HG02840 (cell line): ENCODE measurements around the gene KANSL2.
"Not testable (repeated sequence)": the region's sequence is repeated elsewhere in the genome, so short reads cannot be mapped to it uniquely, and the experiment has no call there.

ENCODE experiments used
- ATAC-seq: cut with Tn5 transposase; IDR thresholded peaks from one replicate; pipeline ENCODE4 v1.9.1; 2021; ENCODE audit warnings: mild to moderate bottlenecking, moderate library complexity, moderate number of reproducible peaks; ENCODE audit not compliant: unreplicated experiment, low FRiP score

Gene KANSL2

GRCh38 chr12:48681710-48682532, at the start of gene KANSL2:
KANSL2 (minus strand) TSS chr12:48682238; CDS start chr12:48681632, 606 bp downstream.
- ATAC-seq, result peak; percentile 98

GRCh38 chr12:48728807-48729206, 46.8 kb upstream of the KANSL2 start:
- no peak for ATAC-seq

- ATAC-seq, result not testable (repeated sequence)
These were observed 38.7 kb upstream of the KANSL2 start for GRCh38 chr12:48720737-48721136.

GRCh38 chr12:48720171-48720570, 38.1 kb upstream of the KANSL2 start:
- not testable (repeated sequence) for ATAC-seq

GRCh38 chr12:48719002-48719401, 37.0 kb upstream of the KANSL2 start:
- ATAC-seq, result not testable (repeated sequence)

- no peak for ATAC-seq
These were observed 35.2 kb upstream of the KANSL2 start for GRCh38 chr12:48717252-48717695.

GRCh38 chr12:48716493-48717251, 34.6 kb upstream of the KANSL2 start, which contains the start of gene CCNT1:
CCNT1 (minus strand) TSS chr12:48716707; CDS start chr12:48716675, 32 bp downstream.
- ATAC-seq, result peak; percentile 96

- no peak for ATAC-seq
These were observed 34.1 kb upstream of the KANSL2 start for GRCh38 chr12:48716168-48716492.

GRCh38 chr12:48712209-48712608, 30.2 kb upstream of the KANSL2 start:
- no peak for ATAC-seq

GRCh38 chr12:48698822-48699221, 16.8 kb upstream of the KANSL2 start:
- not testable (repeated sequence) for ATAC-seq

GRCh38 chr12:48696626-48697025, 14.6 kb upstream of the KANSL2 start:
- ATAC-seq, result no peak

- ATAC-seq, result no peak
These were observed 13.8 kb upstream of the KANSL2 start for GRCh38 chr12:48695859-48696258.

GRCh38 chr12:48694038-48694437, 12.0 kb upstream of the KANSL2 start:
- no peak for ATAC-seq

- ATAC-seq, result no peak
These were observed 11.5 kb upstream of the KANSL2 start for GRCh38 chr12:48693572-48693971.

GRCh38 chr12:48691826-48692487, 9.9 kb upstream of the KANSL2 start:
- ATAC-seq, result no peak

- ATAC-seq, result no peak
These were observed 9.0 kb upstream of the KANSL2 start for GRCh38 chr12:48690990-48691389.

- no peak for ATAC-seq
These were observed 8.4 kb upstream of the KANSL2 start for GRCh38 chr12:48690436-48690835.

- ATAC-seq, result no peak
These were observed 6.8 kb upstream of the KANSL2 start for GRCh38 chr12:48688836-48689235.

GRCh38 chr12:48687592-48687991, 5.6 kb upstream of the KANSL2 start:
- ATAC-seq, result no peak

- no peak for ATAC-seq
These were observed 4.7 kb upstream of the KANSL2 start for GRCh38 chr12:48686615-48687334.
